ENCODE measurements around the gene NOTCH3.
A peak's percentile ranks its signal among the peaks of the same experiment; 100 is the strongest.

The NOTCH3 gene

DNA sequence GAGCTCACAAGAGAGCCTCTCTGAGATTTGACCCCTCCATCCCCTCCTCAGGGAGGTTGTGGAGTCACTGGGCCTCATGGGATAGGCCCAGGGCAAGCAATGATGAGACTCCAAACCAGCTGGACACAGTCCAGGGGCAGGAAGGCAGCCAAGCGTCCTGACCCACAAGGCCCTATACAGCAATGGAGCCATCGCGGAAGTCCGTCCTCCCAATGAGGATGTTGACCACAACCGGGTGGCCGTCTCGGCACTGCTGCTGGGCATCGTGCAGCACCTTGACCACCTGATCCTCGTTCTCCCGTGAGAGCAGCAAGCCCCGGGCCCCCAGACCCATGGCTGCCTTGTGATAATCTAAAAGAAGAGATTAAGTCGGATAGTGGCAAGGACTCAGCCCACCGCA lies 85.7 kb downstream of the NOTCH3 start:
- H3K27ac ChIP-seq: peak overlapping the region in 4 of 21 experiments; percentile 14 to 56 (median 30)

DNA sequence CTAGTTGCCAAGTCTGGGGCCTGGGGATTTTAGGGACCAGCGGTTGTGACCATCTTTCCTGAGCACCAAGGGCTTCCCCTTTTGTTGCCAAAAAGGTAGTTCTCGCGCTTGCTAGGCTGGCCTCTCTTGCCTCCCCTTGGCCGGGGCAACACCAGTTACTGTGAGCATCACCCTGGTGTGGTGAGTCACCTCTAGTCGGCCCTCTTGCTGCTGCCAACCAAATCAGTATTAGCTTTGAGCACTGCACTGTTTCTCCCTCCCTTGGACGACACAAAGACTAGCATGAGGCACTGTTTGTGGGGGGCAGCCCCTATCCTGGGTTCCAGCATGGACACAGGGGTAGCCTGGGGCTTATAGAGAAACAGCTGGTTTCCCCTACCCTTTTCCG lies 86.6 kb downstream of the NOTCH3 start:
- Histone ChIP-seq H3K4me3 (no peak overlapping the region), H3K27ac (peak overlapping the region in 1 of 21 experiments; percentile 28)

More for the DNA sequence above, 85.7 kb downstream of the NOTCH3 start:
- H3K4me3 ChIP-seq: no peak overlapping the region

DNA sequence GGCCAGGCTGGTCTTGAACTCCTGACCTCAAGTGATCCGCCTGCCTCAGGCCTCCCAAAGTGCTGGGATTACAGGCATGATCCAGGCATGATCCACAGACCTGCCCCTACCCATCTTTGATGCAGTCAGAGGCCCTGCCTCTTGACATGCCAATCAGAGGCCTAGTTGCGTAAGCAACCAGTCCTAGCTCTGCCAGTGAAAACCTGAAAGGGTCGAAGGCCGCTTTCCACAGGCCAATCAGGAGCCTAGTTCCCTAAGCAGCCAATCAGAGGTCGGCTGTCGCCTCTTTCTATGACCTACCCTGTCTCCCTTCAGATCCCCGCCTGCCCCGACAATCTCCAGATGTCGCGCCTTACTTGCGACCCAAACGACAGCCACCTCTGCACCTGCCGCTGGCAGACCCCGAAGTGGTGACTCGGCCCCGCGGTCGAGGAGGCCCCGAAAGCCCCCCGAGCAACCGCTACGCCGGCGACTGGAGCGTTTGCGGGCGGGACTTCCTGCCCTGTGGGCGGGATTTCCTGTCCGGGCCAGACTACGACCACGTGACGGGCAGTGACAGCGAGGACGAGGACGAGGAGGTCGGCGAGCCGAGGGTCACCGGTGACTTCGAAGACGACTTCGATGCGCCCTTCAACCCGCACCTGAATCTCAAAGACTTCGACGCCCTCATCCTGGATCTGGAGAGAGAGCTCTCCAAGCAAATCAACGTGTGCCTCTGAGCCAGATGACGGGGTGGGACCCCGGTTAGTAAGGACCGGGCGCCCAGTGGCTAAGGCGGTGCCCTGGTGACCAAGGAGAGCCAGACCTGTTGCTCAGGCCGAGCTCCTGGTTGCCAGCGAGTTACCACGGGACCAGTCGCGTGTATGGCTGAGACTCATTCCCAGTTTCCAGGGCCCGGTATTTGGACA lies 87.3 kb downstream of the NOTCH3 start:
- H3K27ac ChIP-seq: peak overlapping the region in 2 of 21 experiments; percentile 1 to 28
- H3K4me3 ChIP-seq: no peak overlapping the region

DNA sequence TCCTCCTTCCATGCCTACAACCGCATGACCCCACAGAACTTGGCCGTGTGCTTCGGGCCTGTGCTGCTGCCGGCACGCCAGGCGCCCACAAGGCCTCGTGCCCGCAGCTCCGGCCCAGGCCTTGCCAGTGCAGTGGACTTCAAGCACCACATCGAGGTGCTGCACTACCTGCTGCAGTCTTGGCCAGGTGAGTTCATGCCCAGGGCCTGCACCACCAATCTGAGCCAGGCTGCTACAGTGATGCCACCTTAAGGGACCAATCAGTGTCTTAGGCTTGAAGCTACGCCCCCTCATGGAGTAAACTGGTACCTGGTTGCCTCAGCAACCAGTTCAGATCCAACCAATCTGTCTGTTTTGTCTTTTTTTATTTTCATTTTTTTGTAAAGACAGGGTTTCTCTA lies 88.4 kb downstream of the NOTCH3 start:
- H3K4me3 ChIP-seq: no peak overlapping the region
- no peak overlapping the region for H3K27ac ChIP-seq

DNA sequence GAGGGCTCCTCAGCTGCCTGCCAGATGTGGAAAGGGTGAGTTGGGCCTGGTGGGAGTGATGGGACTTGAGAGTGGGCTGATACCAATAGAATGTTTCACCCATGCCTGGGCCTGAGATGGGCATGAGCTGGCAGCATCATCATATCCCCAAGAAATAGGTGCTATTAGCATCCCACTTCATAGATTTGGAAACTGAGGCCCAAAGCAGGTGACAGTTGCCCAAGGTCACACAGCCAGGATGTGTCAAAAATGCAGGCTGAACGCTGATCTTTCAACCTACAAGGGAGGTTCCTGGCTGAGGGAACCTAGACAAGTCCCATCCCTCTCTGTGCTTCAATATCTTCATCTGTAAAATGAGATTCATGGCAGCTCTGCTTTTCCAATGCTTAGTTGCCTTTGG lies 89.0 kb downstream of the NOTCH3 start:
- Histone ChIP-seq H3K4me3 (no peak overlapping the region), H3K27ac (no peak overlapping the region)

DNA sequence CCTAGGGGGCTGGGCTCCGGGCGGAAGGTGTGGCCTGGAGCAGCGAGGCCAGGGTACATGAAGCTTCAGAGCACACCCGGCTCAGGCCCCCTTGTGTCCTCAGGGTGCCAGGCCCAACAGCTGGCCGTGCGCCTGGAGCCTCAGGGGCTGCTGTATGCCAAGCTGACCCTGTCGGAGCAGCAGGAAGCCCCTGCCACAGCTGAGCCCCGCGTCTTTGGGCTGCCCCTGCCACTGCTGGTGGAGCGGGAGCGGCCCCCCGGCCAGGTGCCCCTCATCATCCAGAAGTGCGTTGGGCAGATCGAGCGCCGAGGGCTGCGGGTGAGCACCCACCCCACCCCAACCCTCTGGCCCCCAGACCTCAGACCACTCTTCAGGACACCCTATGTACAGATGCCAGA lies 90.4 kb downstream of the NOTCH3 start:
- Histone ChIP-seq H3K4me3 (no peak overlapping the region), H3K27ac (no peak overlapping the region)

DNA sequence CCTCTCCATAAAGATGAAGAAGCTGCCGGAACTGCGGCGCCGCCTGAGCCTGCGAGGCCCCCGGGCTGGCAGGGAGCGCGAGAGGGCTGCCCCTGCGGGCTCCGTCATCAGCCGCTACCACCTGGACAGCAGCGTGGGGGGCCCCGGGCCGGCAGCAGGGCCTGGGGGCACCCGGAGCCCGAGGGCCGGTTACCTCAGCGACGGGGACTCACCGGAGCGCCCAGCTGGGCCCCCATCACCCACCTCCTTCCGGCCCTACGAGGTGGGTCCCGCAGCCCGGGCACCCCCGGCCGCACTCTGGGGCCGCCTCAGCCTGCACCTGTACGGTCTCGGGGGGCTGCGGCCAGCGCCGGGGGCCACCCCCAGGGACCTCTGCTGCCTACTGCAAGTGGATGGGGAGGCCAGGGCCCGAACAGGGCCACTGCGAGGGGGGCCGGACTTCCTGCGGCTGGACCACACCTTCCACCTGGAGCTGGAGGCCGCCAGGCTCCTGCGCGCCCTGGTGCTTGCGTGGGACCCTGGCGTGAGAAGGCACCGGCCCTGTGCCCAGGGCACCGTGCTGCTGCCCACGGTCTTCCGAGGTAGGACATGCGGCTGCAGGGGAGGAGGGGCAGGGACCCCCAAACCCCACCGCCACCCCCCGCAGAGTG lies 90.9 kb downstream of the NOTCH3 start:
- Histone ChIP-seq H3K4me3 (no peak overlapping the region), H3K27ac (no peak overlapping the region)

All from skin epidermis (tissue), 12 donors.